Inferior parietal cortex (tissue), 1 donor: Measurements from ENCODE around the gene EXOC2.

Experiments used
- DNase-seq: peaks from one replicate; pipeline ENCODE4 v3.0.0-alpha.2; 2016; ENCODE audit errors: extremely low spot score

Gene EXOC2

DNA sequence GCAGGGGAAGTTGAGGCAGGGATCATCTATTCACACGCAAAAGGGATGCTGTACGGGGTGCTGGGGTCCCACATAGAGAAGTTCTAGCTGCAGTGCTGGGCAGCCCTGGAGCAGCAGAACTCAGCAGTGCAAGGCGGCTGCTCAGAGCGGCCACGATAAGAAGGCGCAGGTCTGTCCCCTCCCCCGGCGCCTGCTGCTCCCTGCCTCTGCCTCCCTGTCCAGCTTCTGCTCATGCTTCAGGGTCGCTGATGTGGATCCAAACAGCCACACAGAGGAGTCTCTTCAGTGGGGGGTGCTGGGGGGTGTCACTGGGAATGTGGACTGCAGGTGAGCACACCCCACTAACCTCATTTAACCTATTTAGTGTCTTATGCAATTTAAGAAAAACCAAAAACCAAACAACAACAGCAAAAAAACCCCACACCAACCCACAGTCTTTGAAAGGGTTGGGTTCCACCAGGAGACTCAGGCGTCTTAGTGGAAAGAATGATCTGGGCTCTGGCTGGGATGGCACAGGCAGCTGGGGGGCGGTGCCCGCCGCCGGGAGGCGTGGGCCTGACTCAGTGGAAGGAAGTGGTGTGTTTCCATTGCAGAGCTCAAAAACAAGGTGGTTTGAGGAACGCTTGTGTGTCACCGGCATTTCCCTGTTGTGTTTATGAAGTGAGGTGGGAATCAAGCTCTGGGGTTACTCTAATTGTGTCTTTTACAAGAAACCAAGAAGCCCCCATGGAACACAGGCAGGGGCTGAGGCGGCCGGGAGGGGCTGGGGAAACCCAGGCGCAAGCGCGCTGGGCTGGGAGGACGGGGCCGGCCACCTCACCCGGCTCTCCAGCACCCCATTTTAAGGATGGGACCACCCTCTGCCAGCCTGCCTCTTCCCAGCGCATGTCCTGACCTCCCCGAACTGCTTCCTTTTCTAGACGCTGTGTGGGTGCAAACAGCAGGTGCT, 246.2 kb downstream of the EXOC2 start:
- DNase-seq, result no peak

DNA sequence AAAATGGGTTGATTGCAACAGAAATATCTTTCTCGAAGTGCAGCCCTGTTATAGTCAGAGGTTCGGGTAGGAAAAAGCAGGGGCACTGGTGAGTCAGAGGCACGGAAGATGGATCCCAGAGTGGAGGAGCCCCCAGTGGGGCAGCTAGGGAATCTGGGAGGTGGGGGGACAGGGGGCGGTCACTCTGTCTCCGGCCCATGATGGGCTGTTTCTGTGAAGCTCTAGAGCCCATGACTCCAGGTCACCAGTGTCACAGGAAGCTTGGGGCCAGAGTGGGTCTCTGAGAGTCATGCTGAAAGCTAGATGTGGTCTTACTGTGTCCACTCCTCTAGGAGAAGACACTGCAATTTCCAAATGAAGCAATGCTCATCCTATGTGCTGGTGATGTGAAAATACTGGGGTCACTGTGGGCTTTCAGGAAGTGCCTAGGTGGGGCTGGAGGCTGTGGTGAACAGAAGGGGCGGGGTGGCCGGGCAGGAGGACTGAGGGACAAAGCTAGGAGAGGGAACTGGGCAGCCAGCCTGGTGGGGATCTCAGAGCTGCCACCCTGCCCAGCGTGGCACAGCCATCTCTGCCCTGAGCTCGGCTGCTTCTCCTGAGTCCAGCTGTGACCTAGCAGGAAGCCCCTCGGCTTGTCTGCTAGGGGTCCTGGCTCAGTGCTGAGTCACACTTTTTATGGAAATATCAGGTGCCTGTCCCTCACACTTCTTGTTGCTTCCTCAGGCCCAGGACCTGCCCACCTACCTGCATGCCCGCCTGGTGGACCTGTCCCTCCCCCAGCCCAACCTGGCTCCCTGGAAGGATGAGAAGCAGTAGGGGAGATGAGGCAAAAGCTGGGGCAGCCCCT, 247.1 kb downstream of the EXOC2 start:
- no peak for DNase-seq

GRCh38 chr6:444653-445275, 248.2 kb downstream of the EXOC2 start:
- DNase-seq, result no peak

GRCh38 chr6:443621-444159, 249.2 kb downstream of the EXOC2 start:
- no peak for DNase-seq

- no peak for DNase-seq
Measured at GRCh38 chr6:441126-441920, 251.6 kb downstream of the EXOC2 start.

DNA sequence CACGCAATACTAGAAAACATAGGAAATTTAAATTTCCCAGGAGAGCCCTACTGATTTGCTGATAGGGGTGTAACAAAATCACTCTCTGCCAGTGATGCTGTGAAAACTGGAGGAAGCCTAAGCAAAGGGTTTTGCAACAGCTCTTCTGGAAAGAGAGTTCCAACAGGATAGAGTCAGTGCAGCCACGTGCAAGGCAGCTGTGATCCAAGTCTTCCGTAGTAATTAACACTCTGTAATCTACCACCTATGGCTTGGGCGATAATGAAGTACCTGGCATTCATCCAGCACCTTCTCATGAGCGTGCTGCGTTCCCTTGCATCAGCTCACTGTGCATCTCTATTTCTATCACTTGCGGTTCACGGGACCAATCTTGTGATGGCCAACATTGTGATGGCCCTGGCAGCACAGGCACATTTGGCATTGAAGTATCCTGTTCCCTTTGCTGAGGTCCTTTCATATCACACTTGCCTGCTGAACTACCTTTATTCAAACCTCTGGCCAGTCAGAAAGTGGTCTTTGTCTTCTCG, 253.2 kb downstream of the EXOC2 start:
- DNase-seq, result no peak

DNA sequence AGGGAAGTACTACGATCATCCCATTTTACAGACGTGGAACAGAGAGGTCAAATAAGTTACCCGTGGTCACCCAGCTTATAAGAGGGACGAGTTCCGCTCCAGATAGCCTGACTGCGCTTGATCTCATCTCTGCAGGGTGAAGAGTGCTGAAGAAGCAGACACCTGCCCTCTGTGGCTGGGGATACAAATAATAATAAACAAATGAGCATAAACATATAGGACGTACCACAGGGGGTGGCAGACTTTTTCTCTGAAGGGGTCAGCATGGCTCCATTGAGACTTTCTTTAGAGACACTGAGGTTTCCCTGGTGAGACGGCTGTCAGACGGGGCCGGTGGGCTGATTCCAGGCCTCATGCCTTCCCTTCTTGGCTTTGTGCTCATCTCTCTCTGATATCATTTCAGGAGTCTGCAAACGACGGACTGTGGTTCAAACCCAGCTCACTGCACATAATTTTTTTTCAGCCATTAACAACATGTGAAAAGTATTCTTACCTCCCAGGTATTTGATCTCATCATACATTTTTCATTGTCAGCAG, 254.2 kb downstream of the EXOC2 start:
- DNase-seq, result no peak

DNA sequence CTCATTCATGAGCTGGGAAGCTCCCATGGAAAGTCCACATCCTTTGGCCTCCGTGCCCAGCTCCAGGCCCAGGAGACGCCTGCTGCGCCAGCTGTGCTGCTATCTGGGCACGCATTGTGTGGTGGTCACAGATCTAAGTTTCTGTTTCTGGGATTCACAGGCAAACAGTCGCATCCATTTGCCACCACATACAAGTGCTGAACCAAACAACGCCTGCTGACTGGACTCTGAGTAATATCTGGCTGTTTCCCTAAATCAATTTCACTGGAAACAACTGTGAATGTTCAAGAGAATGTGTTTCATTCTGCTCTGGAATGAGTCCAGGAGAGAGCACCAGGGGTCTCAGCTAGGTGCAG, 255.9 kb downstream of the EXOC2 start:
- DNase-seq, result no peak

GRCh38 chr6:436308-437036, 256.5 kb downstream of the EXOC2 start:
- no peak for DNase-seq

GRCh38 chr6:435441-436307, 257.3 kb downstream of the EXOC2 start:
- no peak for DNase-seq
